ENCODE measurements around the gene SH3BP5L. TPM values are rescaled to one million over a fixed set of nuclear protein-coding genes. Genes with fewer than 3 reads are reported as not detected.

Gene SH3BP5L
- total and polyA plus RNA-seq, 8 donors, result 6.1 to 15.8 (median 8.7) TPM

DNA sequence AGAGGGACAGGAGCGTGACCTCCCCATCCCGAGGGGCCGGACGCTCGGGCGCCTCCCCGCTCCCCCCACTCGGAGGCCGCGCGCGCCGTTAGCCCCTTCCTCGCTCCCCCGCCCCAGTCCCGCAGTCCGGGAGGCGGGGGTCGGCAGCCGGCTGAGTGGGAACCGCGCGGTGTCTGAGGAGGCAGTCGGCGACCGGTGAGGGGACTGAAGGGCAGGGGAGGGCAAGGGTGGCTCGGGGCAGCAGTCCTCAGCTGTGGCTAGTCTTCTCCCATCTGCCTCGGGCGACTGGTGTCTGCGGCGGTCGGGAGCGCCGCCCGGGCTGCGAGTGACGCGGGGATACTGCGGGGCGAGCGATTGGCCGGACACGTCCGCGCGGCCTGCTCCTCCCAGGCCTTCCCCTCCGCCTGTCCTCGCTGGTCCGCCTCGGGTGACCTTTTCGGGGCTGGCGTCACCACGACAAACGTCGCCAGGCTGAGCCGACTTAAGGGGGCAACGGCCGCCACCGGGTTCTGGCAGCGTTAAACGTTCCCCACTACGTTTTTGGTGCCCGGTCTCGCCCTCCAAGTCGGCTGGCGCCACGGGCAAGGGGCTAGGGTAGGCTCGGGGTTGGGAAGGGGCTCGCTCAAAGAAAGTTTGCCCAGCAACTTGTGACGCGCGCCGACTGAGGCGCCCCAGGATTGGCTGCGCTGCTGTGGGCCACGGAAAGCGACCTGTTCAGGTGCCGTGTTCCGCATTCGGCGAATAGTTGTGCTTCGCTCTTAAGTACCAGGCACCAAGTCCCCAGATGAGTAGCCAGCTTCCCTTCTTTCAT is 12.8 kb upstream of the SH3BP5L start:
- Histone ChIP-seq H3K36me3 (no peaks in the 10 kb centered on the region), H3K4me1 (peaks cover 5 to 17% (median 6%) of the 10 kb centered on the region in 3 donors), H3K4me3 (peak overlapping the region; percentile 75 to 99 (median 84)), H3K27ac (peak overlapping the region; percentile 99 to 100 (median 100)), H3K27me3 (no peaks in the 10 kb centered on the region), H3K9me3 (no peaks in the 10 kb centered on the region)
- WGBS, 2 donors, result 0% methylated on average over 62 to 82 of the region's 82 CpGs
- ATAC-seq (peak; percentile 79 to 89 (median 82)), DNase-seq (peak; percentile 89 to 96 (median 90)), FAIRE-seq (no peak)
- TF ChIP-seq CTCF (IDR thresholded peaks at IDR 0.05), result no peak
- intact Hi-C loops (cut with DNase I), result no loop called here

DNA sequence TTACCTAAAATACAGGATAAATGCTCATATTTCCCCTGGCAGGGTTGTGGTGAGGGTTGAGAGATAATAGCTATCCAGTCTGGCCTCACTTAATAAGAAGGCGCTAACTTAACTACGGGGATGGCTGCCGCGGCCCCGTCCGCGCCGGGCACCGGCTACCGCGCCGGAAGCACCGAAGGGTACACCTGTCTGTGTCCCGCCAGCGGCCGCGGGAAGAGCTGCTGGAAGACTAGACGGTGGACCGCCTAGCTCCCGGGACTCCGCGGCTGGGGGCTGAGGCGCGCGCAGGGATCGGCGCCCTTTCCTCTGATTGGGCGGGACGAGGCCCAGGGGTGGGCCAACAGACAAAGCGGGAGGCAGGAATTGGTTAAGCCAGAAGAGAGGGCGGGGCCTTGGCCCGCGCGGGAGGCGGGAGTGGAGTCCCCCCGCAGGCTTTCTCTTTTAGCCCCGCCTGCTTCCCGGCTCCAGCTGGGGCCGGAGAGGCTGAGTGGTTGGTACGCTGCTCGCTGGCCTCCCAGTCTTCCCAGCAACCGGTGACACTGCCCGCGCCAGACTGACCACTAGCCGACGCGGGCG is 12.2 kb upstream of the SH3BP5L start, which contains the start of gene ZNF672:
Gene ZNF672, plus strand, starts transcription at position 444 of the 576 bp plus-strand sequence. CDS start 9,051 bp downstream, outside the sequence.
- no peak for FAIRE-seq
- no peak for TF ChIP-seq CTCF (IDR thresholded peaks at IDR 0.05)
- peak; percentile 86 to 94 (median 88) for ATAC-seq
- Histone ChIP-seq H3K36me3 (no peaks in the 10 kb centered on the region), H3K4me3 (peak within 1 kb of the TSS; percentile 75 to 99 (median 84)), H3K9me3 (no peaks in the 10 kb centered on the region), H3K4me1 (peaks cover 5 to 17% (median 6%) of the 10 kb centered on the region in 3 donors), H3K27me3 (no peaks in the 10 kb centered on the region), H3K27ac (peak within 1 kb of the TSS; percentile 99 to 100 (median 100))
- intact Hi-C loops (cut with DNase I), result no loop called here
- DNase-seq, result peak; percentile 96 to 99 (median 99)
- whole genome bisulfite sequencing, 2 donors, result 0% methylated on average over 42 to 48 of the region's 48 CpGs

DNA sequence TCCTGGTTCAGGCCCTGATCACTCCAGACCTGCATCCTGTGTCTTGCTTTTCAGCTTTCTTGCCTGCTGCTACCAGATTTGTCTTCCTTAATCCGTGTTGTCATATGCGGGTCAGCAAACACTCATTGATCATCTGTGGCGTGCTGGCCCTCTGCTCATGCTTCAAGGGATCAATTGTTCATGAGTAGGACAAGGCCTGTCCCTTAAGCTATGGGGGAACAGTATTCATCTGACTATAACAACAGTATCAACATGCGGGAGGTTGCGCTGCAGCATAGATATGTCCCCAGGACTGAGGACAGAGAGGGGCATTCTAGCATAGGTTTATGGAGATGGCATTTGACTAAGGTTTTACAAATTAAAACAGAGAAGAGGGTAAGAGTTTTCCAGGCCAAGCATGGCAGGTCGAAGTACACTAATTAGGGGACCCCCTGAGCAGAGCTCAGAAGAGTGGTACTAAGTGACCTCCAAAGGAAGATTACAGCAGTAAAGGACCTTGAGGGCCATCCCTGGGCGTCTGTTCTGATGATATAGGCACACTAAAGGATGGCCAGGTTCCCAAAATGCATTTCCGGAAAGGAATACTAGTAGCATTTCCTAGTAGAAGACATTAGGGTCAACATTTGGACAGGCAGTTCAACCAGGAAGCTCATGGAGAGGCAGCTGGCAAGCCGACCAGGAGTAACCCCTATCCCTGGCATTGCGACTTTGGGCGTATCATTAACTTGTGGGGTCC is 11.5 kb upstream of the SH3BP5L start:
- Histone ChIP-seq H3K36me3 (no peaks in the 10 kb centered on the region), H3K27me3 (no peaks in the 10 kb centered on the region), H3K27ac (peak overlapping the region; percentile 99 to 100 (median 100)), H3K4me1 (peaks cover 5 to 17% (median 6%) of the 10 kb centered on the region in 3 donors), H3K4me3 (peak overlapping the region; percentile 75 to 99 (median 84)), H3K9me3 (no peaks in the 10 kb centered on the region)
- ATAC-seq, result peak in 3 of 4 donors; percentile 1 to 2 (median 1)
- WGBS, 2 donors, result 40 to 44% methylated on average over 11 of the region's 11 CpGs
- no peak for TF ChIP-seq CTCF (IDR thresholded peaks at IDR 0.05)
- intact Hi-C loops (cut with DNase I), result no loop called here
- no peak for FAIRE-seq
- DNase-seq, result peak in 2 of 6 donors; percentile 35 to 39

- Histone ChIP-seq H3K4me3 (no peak overlapping the region), H3K36me3 (no peaks in the 10 kb centered on the region), H3K27ac (no peak overlapping the region), H3K4me1 (peaks cover 3 to 7% (median 6%) of the 10 kb centered on the region in 3 donors), H3K27me3 (no peaks in the 10 kb centered on the region), H3K9me3 (no peaks in the 10 kb centered on the region)
- WGBS, 2 donors, result 66 to 76% methylated on average over 7 of the region's 7 CpGs
- no peak for ATAC-seq
- intact Hi-C loops (cut with DNase I), result no loop called here
- TF ChIP-seq CTCF (IDR thresholded peaks at IDR 0.05), result no peak
- no peak for DNase-seq
- no peak for FAIRE-seq
Measured at GRCh38 chr1:248834343-248834940, 8.7 kb upstream of the SH3BP5L start.
